Common myeloid progenitor, CD34-positive (primary cell): Measurements from ENCODE around the gene TBCEL.

Source experiments
- CTCF ChIA-PET: fragments of 350-600 bp; sonication (Branson Sonifier 250); formaldehyde crosslinking; loops from one replicate; lab custom pipeline; 2021; ENCODE audit warnings: antibody characterized with exemption; lab: Charles Lee
- POLR2A ChIA-PET: fragments of 350-600 bp; sonication (Branson Sonifier 250); formaldehyde crosslinking; loops from one replicate; lab custom pipeline; 2021; ENCODE audit warnings: antibody characterized with exemption; lab: Charles Lee
- DNase-seq, 3 donors: peaks; one replicate each; pipeline versions ENCODE4 v3.0.0 to v3.0.0-alpha.2; 2013
- H3K27ac ChIP-seq, 2 experiments: 1 replicate in 1 of 2; 2 replicates in 1 of 2; pipeline ENCODE4 v1.7.0; 2013; ENCODE audit warnings: inconsistent platforms in 2 of 2, low read length in 2 of 2, mild to moderate bottlenecking in 2 of 2, low read depth in 1 of 2, moderate library complexity in 1 of 2; ENCODE audit not compliant: severe bottlenecking in 2 of 2, insufficient read depth in 1 of 2, poor library complexity in 1 of 2
- H3K27me3 ChIP-seq, 5 experiments: replicated peaks in 2 of 5; 1 replicate in 3 of 5; 2 replicates in 2 of 5; pipeline versions ENCODE4 v1.6.1 to v1.7.0; 2013; ENCODE audit warnings: low read length in 4 of 5, mild to moderate bottlenecking in 2 of 5, moderate library complexity in 2 of 5, inconsistent platforms in 1 of 5; ENCODE audit not compliant: insufficient read depth in 5 of 5, control insufficient read depth in 4 of 5
- H3K36me3 ChIP-seq, 4 experiments: 1 replicate in 2 of 4; 2 replicates in 2 of 4; pipeline versions ENCODE4 v1.6.1 to v1.7.0; 2013; ENCODE audit warnings: low read length in 3 of 4, control low read depth in 1 of 4, mild to moderate bottlenecking in 1 of 4; ENCODE audit not compliant: control insufficient read depth in 4 of 4, insufficient read depth in 4 of 4
- H3K4me1 ChIP-seq, 4 experiments: 1 replicate in 3 of 4; 2 replicates in 1 of 4; pipeline versions ENCODE4 v1.6.1 to v1.7.1; 2013; ENCODE audit warnings: low read length in 3 of 4, mild to moderate bottlenecking in 3 of 4, control low read depth in 1 of 4, inconsistent platforms in 1 of 4, moderate library complexity in 1 of 4; ENCODE audit not compliant: control insufficient read depth in 4 of 4, insufficient read depth in 4 of 4; ENCODE audit errors: control extremely low read depth in 1 of 4
- H3K4me3 ChIP-seq, 7 experiments: 1 replicate in 4 of 7; 2 replicates in 3 of 7; pipeline versions ENCODE4 v1.5.1 to v1.7.0; 2013; ENCODE audit warnings: mild to moderate bottlenecking in 7 of 7, low read length in 6 of 7, moderate library complexity in 6 of 7, inconsistent platforms in 2 of 7, low read depth in 2 of 7, control low read depth in 1 of 7; ENCODE audit not compliant: insufficient read depth in 4 of 7, control insufficient read depth in 1 of 7; ENCODE audit errors: extremely low read depth in 1 of 7
- H3K9me3 ChIP-seq, 5 experiments: 1 replicate in 4 of 5; 2 replicates in 1 of 5; pipeline versions ENCODE4 v1.6.1 to v1.7.1; 2013; ENCODE audit warnings: low read length in 4 of 5, mild to moderate bottlenecking in 2 of 5, inconsistent platforms in 1 of 5, low read depth in 1 of 5, moderate library complexity in 1 of 5; ENCODE audit not compliant: control insufficient read depth in 4 of 5, insufficient read depth in 2 of 5; ENCODE audit errors: control extremely low read depth in 1 of 5
- WGBS: methylation state at CpG from one replicate; pipeline ENCODE4 v1.1.5; 2013; ENCODE audit not compliant: insufficient coverage; 5-methylcytosine and 5-hydroxymethylcytosine counted together

The TBCEL gene

DNA sequence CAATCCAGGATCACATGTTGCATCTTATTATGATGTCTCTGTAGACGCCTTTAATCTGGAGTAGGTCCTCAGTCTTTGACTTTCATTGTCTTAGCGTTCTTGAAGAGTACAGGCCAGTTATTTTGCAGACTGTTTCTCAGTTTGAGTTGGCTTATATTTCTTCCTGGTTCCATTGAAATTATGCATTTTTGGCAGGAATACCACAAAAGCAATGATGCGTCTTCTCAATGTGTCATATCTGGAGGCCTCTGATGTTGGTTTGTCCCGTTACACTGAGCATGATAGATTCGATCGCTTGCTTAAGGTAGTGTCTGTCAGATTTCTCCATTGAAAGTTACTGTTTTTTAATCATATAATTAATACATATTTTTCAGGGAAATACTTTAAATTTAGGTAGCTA lies 107.8 kb downstream of the TBCEL start:
- POLR2A ChIA-PET, result no interaction called here
- no peak for DNase-seq
- CTCF ChIA-PET, result no interaction called here
- 100% methylated on average over 3 of the region's 6 CpGs for WGBS
- Histone ChIP-seq H3K4me3 (no peak overlapping the region), H3K36me3 (no peaks in the 10 kb centered on the region), H3K27ac (no peak overlapping the region), H3K27me3 (peaks cover 0 to 4% (median 0%) of the 10 kb centered on the region in 5 experiments), H3K4me1 (no peaks in the 10 kb centered on the region), H3K9me3 (no peaks in the 10 kb centered on the region)

GRCh38 chr11:121132211-121132976 lies 108.5 kb downstream of the TBCEL start:
- Histone ChIP-seq H3K9me3 (no peaks in the 10 kb centered on the region), H3K27ac (no peak overlapping the region), H3K4me3 (no peak overlapping the region), H3K27me3 (peaks cover 0 to 1% (median 0%) of the 10 kb centered on the region in 5 experiments), H3K4me1 (no peaks in the 10 kb centered on the region), H3K36me3 (no peaks in the 10 kb centered on the region)
- ChIA-PET POLR2A (no interaction called here), CTCF (no interaction called here)
- DNase-seq, result no peak
- 98% methylated on average over 6 of the region's 13 CpGs for WGBS

GRCh38 chr11:121134741-121135312 lies 110.9 kb downstream of the TBCEL start:
- H3K27ac ChIP-seq, result no peak overlapping the region
- H3K4me1 ChIP-seq, result no peaks in the 10 kb centered on the region
- CTCF ChIA-PET, result no interaction called here
- DNase-seq, result no peak
- no peaks in the 10 kb centered on the region for H3K9me3 ChIP-seq
- no peaks in the 10 kb centered on the region for H3K36me3 ChIP-seq
- WGBS, result 86% methylated on average over 10 of the region's 10 CpGs
- H3K27me3 ChIP-seq, result no peaks in the 10 kb centered on the region
- no peak overlapping the region for H3K4me3 ChIP-seq
- POLR2A ChIA-PET, result no interaction called here

DNA sequence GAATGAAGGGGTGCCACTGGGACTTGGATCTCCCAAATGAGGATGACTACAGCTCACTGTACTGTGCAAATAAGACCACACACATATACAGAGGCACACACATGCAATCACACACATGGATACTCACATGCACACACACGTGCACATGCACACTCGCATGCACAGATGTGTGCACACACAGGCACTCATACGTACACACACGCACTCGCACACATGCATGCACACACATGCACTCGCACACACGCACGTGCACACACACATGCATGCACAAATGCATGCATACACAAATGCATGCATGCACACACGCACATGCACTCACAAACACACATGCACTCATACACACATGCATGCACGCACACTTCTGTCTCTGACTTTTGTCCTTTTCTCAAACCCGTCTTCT lies 113.1 kb downstream of the TBCEL start:
- H3K27ac ChIP-seq, result no peak overlapping the region
- DNase-seq, result no peak
- H3K9me3 ChIP-seq, result no peaks in the 10 kb centered on the region
- ChIA-PET POLR2A (no interaction called here), CTCF (no interaction called here)
- H3K27me3 ChIP-seq, result no peaks in the 10 kb centered on the region
- H3K4me3 ChIP-seq, result no peak overlapping the region
- H3K36me3 ChIP-seq, result no peaks in the 10 kb centered on the region
- H3K4me1 ChIP-seq, result no peaks in the 10 kb centered on the region
- WGBS, result 86% methylated on average over 11 of the region's 11 CpGs

DNA sequence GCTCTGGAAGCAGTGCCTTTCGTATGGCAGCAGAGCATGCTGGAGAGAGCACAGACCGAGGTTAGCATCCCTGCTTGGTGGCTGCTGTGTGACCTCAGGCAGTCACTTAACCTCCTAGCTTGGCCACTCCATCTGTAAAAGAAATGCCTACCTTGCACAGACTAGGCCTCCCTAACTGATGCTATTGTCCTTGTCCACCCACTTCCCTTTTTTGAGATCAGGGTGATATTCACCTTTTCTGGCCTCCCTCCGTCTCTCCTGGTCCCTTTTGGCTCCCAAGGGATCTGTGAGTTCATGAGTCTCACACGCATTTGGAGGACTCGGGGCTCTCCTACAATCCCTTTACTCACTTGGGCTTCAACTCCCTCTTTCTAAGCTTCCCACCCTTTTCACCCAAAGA lies 114.4 kb downstream of the TBCEL start:
- no peaks in the 10 kb centered on the region for H3K9me3 ChIP-seq
- POLR2A ChIA-PET, result no interaction called here
- no peak for DNase-seq
- CTCF ChIA-PET, result no interaction called here
- no peak overlapping the region for H3K27ac ChIP-seq
- H3K36me3 ChIP-seq, result no peaks in the 10 kb centered on the region
- H3K4me3 ChIP-seq, result no peak overlapping the region
- 98% methylated on average over 5 of the region's 5 CpGs for WGBS
- H3K27me3 ChIP-seq, result peaks cover 0 to 2% (median 0%) of the 10 kb centered on the region in 5 experiments
- H3K4me1 ChIP-seq, result no peaks in the 10 kb centered on the region

DNA sequence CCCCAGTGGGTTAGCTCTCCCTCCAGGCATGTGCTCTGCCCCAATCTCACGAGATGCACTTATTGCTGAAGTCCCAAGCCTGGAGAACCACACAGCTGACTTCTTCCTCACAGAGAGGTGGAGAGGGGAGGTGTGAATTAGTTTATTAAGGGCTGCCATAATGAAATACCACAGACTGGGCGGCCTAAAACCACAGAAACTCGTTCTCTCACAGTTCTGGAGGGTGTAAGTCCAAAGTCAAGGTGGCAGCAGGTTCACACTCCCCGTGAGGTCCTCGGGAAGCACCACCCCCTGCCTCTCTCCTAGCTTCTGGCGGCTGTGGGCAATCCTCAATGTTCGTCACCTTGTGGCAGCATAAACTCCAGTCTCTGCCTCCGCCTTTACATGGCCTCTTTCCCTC lies 116.5 kb downstream of the TBCEL start:
- peaks cover 0 to 2% (median 0%) of the 10 kb centered on the region in 5 experiments for H3K27me3 ChIP-seq
- 67% methylated on average over 6 of the region's 8 CpGs for WGBS
- ChIA-PET POLR2A (no interaction called here), CTCF (no interaction called here)
- H3K27ac ChIP-seq, result no peak overlapping the region
- no peaks in the 10 kb centered on the region for H3K36me3 ChIP-seq
- H3K4me3 ChIP-seq, result no peak overlapping the region
- no peak for DNase-seq
- H3K4me1 ChIP-seq, result no peaks in the 10 kb centered on the region
- H3K9me3 ChIP-seq, result no peaks in the 10 kb centered on the region
